Thymus (tissue), 11 donors: ENCODE data around the gene THEM4. TPM values are rescaled to one million over a fixed set of nuclear protein-coding genes. Genes with fewer than 3 reads are reported as not detected.

Source experiments
- DNase-seq, 9 donors: peaks; one replicate each; pipeline ENCODE4 v3.0.0-alpha.2; 2013; ENCODE audit warnings: low spot score in 9 of 9, low read depth in 6 of 9, missing footprints in 1 of 9
- H3K27ac ChIP-seq, 2 donors: one replicate each; pipeline ENCODE4 v1.5.1; 2013; ENCODE audit warnings: control low read depth in 1 of 2, low read depth in 1 of 2, low read length in 1 of 2, mild to moderate bottlenecking in 1 of 2, moderate library complexity in 1 of 2
- H3K27me3 ChIP-seq, 2 donors: one replicate each; pipeline ENCODE4 v1.5.1; 2013; ENCODE audit warnings: low read length in 1 of 2; ENCODE audit not compliant: control insufficient read depth in 2 of 2, insufficient read depth in 1 of 2
- H3K36me3 ChIP-seq, 2 donors: one replicate each; pipeline ENCODE4 v1.5.1; 2013; ENCODE audit warnings: low read length in 1 of 2, mild to moderate bottlenecking in 1 of 2, moderate library complexity in 1 of 2; ENCODE audit not compliant: control insufficient read depth in 2 of 2, insufficient read depth in 2 of 2
- H3K4me1 ChIP-seq, 2 donors: one replicate each; pipeline ENCODE4 v1.5.1; 2013; ENCODE audit warnings: low read length in 2 of 2; ENCODE audit not compliant: control insufficient read depth in 2 of 2, insufficient read depth in 2 of 2
- H3K4me3 ChIP-seq, 2 donors: one replicate each; pipeline ENCODE4 v1.5.1; 2013; ENCODE audit warnings: low read length in 2 of 2, control low read depth in 1 of 2, mild to moderate bottlenecking in 1 of 2
- H3K9me3 ChIP-seq, 2 donors: one replicate each; pipeline ENCODE4 v1.5.1; 2013; ENCODE audit warnings: low read length in 1 of 2, mild to moderate bottlenecking in 1 of 2; ENCODE audit not compliant: control insufficient read depth in 2 of 2, insufficient read depth in 1 of 2
- WGBS: extraction: QIAGEN DNeasy Blood & Tissue Kit; methylation state at CpG from one replicate; pipeline ENCODE4 v1.1.7; 2013; 5-methylcytosine and 5-hydroxymethylcytosine counted together
- polyA plus RNA-seq: library from polyadenylated mRNA; stranded (reverse); fragments of 200-250 nt; gene quantifications from one replicate; pipeline ENCODE4 v1.2.3, GENCODE V29; 2013
- total RNA-seq: library from RNA; stranded (reverse); fragments of 120-200 nt; gene quantifications from one replicate; pipeline ENCODE4 v1.2.4, GENCODE V29; 2013
- donor health status: healthy.

Gene THEM4
- total and polyA plus RNA-seq, 2 donors: 6.9 to 46.2 TPM

GRCh38 chr1:151939141-151939540 is 29.8 kb upstream of the THEM4 start:
- no peaks in the 10 kb centered on the region for H3K36me3 ChIP-seq
- peaks cover 0 to 6% of the 10 kb centered on the region in 2 donors for H3K27me3 ChIP-seq
- H3K4me1 ChIP-seq: no peaks in the 10 kb centered on the region
- H3K4me3 ChIP-seq: no peak overlapping the region
- H3K27ac ChIP-seq: no peak overlapping the region
- DNase-seq: no peak
- WGBS: 96% methylated on average over 3 of the region's 3 CpGs
- H3K9me3 ChIP-seq: no peaks in the 10 kb centered on the region

- H3K36me3 ChIP-seq: no peaks in the 10 kb centered on the region
- no peaks in the 10 kb centered on the region for H3K9me3 ChIP-seq
- WGBS: 93% methylated on average over 7 of the region's 7 CpGs
- H3K4me1 ChIP-seq: no peaks in the 10 kb centered on the region
- no peak overlapping the region for H3K27ac ChIP-seq
- DNase-seq: no peak
- peaks cover 0 to 6% of the 10 kb centered on the region in 2 donors for H3K27me3 ChIP-seq
- H3K4me3 ChIP-seq: no peak overlapping the region
These were observed 27.3 kb upstream of the THEM4 start for GRCh38 chr1:151936653-151937052.

- 81% methylated on average over 2 of the region's 2 CpGs for WGBS
- Histone ChIP-seq H3K4me3 (no peak overlapping the region), H3K27me3 (peaks cover 0 to 6% of the 10 kb centered on the region in 2 donors), H3K4me1 (no peaks in the 10 kb centered on the region), H3K27ac (no peak overlapping the region), H3K36me3 (no peaks in the 10 kb centered on the region), H3K9me3 (no peaks in the 10 kb centered on the region)
- DNase-seq: no peak
These were observed 26.7 kb upstream of the THEM4 start for GRCh38 chr1:151935894-151936602.

GRCh38 chr1:151935154-151935553 is 25.8 kb upstream of the THEM4 start:
- Histone ChIP-seq H3K36me3 (no peaks in the 10 kb centered on the region), H3K9me3 (no peaks in the 10 kb centered on the region), H3K27me3 (peaks cover 0 to 6% of the 10 kb centered on the region in 2 donors), H3K4me1 (no peaks in the 10 kb centered on the region), H3K27ac (no peak overlapping the region), H3K4me3 (no peak overlapping the region)
- DNase-seq: no peak
- WGBS: 94% methylated on average over 3 of the region's 3 CpGs

- no peaks in the 10 kb centered on the region for H3K36me3 ChIP-seq
- H3K4me1 ChIP-seq: no peaks in the 10 kb centered on the region
- no peak overlapping the region for H3K27ac ChIP-seq
- WGBS: 51% methylated on average over 3 of the region's 3 CpGs
- no peak overlapping the region for H3K4me3 ChIP-seq
- no peaks in the 10 kb centered on the region for H3K9me3 ChIP-seq
- DNase-seq: peak in 7 of 9 donors; percentile 32 to 75 (median 39)
- peaks cover 0 to 6% of the 10 kb centered on the region in 2 donors for H3K27me3 ChIP-seq
These were observed 24.8 kb upstream of the THEM4 start for GRCh38 chr1:151934048-151934493.

- H3K4me1 ChIP-seq: no peaks in the 10 kb centered on the region
- no peak overlapping the region for H3K4me3 ChIP-seq
- no peak overlapping the region for H3K27ac ChIP-seq
- H3K27me3 ChIP-seq: no peaks in the 10 kb centered on the region
- H3K36me3 ChIP-seq: no peaks in the 10 kb centered on the region
- 100% methylated on average over 1 of the region's 1 CpG for WGBS
- DNase-seq: peak in 1 of 9 donors; percentile 16
- no peaks in the 10 kb centered on the region for H3K9me3 ChIP-seq
These were observed 15.6 kb upstream of the THEM4 start for GRCh38 chr1:151924691-151925587.

- Histone ChIP-seq H3K4me3 (no peak overlapping the region), H3K4me1 (no peaks in the 10 kb centered on the region), H3K36me3 (no peaks in the 10 kb centered on the region), H3K27ac (no peak overlapping the region), H3K9me3 (no peaks in the 10 kb centered on the region), H3K27me3 (no peaks in the 10 kb centered on the region)
- no peak for DNase-seq
- WGBS: 93% methylated on average over 1 of the region's 1 CpG
These were observed 14.1 kb upstream of the THEM4 start for GRCh38 chr1:151923422-151923821.

- 27% methylated on average over 3 of the region's 3 CpGs for WGBS
- Histone ChIP-seq H3K27me3 (no peaks in the 10 kb centered on the region), H3K4me1 (no peaks in the 10 kb centered on the region), H3K9me3 (no peaks in the 10 kb centered on the region), H3K27ac (peak overlapping the region in 1 of 2 donors; percentile 24), H3K4me3 (no peak overlapping the region), H3K36me3 (no peaks in the 10 kb centered on the region)
- no peak for DNase-seq
These were observed 10.8 kb upstream of the THEM4 start for GRCh38 chr1:151920149-151920548.
